ENCODE results near the gene CRYBB1.

Gene CRYBB1

DNA sequence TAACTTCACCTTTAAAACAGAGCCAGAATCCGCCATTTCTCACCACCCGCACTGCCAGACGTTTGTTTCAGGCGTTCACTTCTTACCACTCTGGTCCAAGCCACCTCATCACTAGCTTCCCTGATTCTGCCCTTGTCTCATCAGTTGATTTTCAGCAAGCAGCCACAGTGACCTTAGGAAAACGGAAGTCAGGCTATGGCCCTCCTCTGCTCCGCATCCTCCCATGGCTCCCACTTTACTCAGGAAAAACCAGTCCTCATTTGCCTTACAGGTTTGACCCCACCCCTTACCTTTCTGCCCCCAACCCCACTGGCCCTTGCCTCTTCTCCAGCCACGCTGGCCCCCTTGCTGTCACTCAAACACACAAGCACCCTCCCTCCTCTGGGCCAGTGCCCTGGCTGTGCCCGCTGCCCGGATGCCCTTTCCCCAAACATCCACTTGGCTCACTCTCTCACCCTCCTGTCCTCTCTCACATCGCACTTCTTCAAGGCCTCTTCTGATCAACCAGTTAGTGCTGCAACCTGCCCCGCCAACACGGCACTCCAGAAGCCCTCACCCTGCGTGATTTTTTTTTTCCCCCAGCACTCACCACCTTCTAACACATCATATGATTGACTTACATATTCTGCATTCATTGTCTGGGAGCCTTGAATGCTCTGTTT lies 46.8 kb downstream of the CRYBB1 start:
- TF ChIP-seq, protein P1, sequence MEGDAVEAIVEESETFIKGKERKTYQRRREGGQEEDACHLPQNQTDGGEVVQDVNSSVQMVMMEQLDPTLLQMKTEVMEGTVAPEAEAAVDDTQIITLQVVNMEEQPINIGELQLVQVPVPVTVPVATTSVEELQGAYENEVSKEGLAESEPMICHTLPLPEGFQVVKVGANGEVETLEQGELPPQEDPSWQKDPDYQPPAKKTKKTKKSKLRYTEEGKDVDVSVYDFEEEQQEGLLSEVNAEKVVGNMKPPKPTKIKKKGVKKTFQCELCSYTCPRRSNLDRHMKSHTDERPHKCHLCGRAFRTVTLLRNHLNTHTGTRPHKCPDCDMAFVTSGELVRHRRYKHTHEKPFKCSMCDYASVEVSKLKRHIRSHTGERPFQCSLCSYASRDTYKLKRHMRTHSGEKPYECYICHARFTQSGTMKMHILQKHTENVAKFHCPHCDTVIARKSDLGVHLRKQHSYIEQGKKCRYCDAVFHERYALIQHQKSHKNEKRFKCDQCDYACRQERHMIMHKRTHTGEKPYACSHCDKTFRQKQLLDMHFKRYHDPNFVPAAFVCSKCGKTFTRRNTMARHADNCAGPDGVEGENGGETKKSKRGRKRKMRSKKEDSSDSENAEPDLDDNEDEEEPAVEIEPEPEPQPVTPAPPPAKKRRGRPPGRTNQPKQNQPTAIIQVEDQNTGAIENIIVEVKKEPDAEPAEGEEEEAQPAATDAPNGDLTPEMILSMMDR (conservative IDR thresholded peaks at IDR 0.05; ENCODE audit: low read depth, low read length): no peak
- H3K4me3 ChIP-seq (ENCODE audit: low read depth, low read length): no peak overlapping the region
- DNase-seq (ENCODE audit: low read depth): no peak

DNA sequence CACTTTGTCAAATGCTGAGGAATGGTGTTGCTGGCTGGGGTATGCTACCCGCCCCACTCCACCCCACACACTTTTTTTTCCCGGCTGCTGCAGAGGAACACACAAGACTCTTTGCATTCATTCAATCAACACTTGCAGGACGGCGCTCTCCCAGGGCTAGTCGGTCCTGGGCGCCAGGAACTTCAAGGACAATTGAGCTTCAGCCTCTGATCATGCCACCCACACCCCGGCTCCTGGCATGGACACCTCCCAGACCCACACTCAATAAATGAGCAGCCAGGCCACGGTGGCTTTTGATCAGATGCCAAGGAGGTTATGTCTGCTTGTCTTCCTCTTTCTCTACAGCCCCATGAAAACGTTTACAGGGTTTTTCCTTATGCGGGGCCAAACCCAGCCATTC lies 47.7 kb downstream of the CRYBB1 start:
- no peak for DNase-seq (ENCODE audit: low read depth)
- H3K4me3 ChIP-seq (ENCODE audit: low read depth, low read length): no peak overlapping the region
- TF ChIP-seq, protein P1 (conservative IDR thresholded peaks at IDR 0.05; ENCODE audit: low read depth, low read length): no peak

DNA sequence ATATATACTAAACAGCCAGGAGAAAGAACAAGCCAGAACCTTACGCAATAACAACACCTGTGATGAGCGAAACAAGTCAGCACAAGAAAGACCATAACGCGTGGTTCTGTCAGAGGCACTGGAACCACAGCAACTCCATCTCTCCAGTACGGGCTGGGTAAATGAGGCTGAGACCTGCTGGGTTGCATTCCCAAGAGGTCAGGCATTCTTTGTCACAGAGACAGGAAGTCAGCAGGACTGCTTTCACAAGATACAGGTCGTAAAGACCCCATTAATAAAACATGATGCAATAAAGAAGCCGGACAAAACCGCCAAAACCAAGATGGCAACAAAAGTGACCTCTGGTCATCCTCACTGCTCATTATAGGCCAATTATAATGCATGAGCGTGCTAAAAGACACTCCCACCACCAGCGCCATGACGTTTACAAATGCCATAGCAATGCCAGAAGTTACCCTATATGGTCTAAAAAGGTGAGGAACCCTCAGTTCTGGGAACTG lies 49.6 kb downstream of the CRYBB1 start:
- DNase-seq (ENCODE audit: low read depth): peak; percentile 24
- TF ChIP-seq, protein P1 (conservative IDR thresholded peaks at IDR 0.05; ENCODE audit: low read depth, low read length): no peak

DNA sequence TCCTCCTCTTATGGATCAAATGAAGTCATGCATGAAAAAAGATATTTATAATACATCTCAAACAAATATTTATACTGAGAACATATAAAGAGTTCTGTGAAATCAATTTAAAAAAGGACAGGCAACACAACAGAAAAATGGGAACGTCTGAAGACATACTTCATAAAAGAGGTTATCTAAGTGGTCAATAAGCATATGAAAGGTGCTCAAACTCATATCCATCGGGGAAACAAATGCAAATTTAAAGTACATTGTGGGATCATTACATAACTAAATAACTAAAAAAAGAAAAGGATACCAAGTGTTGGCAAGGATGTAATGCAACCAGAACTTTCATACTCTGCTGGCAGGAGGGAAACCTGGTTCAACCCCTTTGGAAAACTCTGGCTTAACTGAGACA lies 50.2 kb downstream of the CRYBB1 start:
- DNase-seq (ENCODE audit: low read depth): no peak
- TF ChIP-seq, protein P1 (conservative IDR thresholded peaks at IDR 0.05; ENCODE audit: low read depth, low read length): no peak
- H3K4me3 ChIP-seq (ENCODE audit: low read depth, low read length): no peak overlapping the region

More for the DNA sequence above, 49.6 kb downstream of the CRYBB1 start:
- no peak overlapping the region for H3K4me3 ChIP-seq (ENCODE audit: low read depth, low read length)

DNA sequence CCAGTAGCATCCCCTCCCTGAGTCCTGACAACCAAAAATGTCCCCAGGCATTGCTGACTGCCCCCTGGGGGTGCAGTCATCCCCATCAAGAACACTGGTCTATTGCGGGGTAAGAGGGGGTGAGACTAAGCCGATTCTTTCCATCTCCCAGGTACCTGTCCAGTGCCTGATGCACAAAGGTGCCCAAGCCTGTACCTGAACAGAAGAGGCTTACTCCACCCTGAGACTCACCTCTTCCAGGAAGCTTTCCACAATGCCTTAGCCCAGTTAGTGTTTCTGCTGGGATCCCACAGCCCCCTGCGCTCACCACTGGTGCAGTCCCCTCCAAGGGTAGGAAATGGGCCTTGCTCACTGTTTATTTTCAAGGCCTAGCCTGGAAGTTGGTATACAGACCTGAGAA lies 50.8 kb downstream of the CRYBB1 start:
- H3K4me3 ChIP-seq (ENCODE audit: low read depth, low read length): no peak overlapping the region
- DNase-seq (ENCODE audit: low read depth): no peak
- TF ChIP-seq, protein P1 (conservative IDR thresholded peaks at IDR 0.05; ENCODE audit: low read depth, low read length): no peak

DNA sequence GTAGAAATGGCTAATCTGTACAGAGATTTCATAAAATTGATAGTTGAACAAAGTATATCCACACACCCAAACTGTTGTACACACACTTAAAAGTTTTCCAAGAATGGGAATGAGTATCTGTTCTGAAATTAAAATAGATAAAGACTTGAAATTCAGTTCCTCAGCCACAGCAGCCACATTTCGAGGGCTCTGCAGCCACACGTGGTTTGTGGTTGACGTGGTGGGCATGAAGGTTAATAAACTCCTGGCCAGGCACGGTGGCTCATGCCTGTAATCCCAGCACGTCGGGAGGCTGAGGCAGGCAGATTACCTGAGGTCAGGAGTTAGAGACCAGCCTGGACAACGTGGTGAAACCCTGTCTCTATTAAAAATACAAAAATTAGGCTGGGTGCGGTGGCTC lies 51.9 kb downstream of the CRYBB1 start:
- DNase-seq (ENCODE audit: low read depth): no peak
- TF ChIP-seq, protein P1 (conservative IDR thresholded peaks at IDR 0.05; ENCODE audit: low read depth, low read length): no peak
- H3K4me3 ChIP-seq (ENCODE audit: low read depth, low read length): no peak overlapping the region

DNA sequence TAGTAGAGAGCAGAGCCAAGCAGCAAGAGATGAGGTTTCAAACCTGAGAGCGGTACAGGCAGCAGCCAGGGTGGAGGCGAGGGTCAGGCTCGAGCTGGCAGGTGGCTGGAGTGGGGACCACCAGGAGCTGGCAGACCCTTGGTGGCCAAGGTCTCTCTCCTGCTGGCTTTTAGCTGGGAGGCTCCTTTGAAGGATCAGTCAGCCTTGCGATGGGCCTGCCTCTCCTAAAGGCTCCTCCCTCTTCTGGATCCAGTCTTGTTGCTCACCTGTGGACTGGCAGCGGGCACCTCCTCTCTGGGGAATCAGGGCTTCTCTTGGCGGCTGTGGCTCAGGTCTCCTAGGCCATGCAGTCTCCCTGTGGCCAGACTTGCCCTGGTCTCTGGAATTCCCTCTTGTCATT lies 52.6 kb downstream of the CRYBB1 start:
- H3K4me3 ChIP-seq (ENCODE audit: low read depth, low read length): no peak overlapping the region
- DNase-seq (ENCODE audit: low read depth): no peak
- TF ChIP-seq, protein P1 (conservative IDR thresholded peaks at IDR 0.05; ENCODE audit: low read depth, low read length): no peak

Data from choroid plexus epithelial cell (primary cell).